ENCODE data around the gene APPL1. TPM values are rescaled to one million over a fixed set of nuclear protein-coding genes. Genes with fewer than 3 reads are reported as not detected.
A peak's percentile ranks its signal among the peaks of the same experiment; 100 is the strongest.

The APPL1 gene
- 60.3 TPM for total RNA-seq
- polyA plus RNA-seq (ENCODE audit: insufficient read depth in 1 of 8, insufficient read length in 8 of 8, low replicate concordance in 1 of 8) = 10 to 100 TPM; 27.5 to 46.3 (median 37.0) TPM
- long read RNA-seq, donor 1, full-length matches to known transcripts = 5 of 5 reads
- long read RNA-seq, donor 1, partial matches to known transcripts = 0 of 5 reads
- long read RNA-seq, donor 1, other reads (novel, unspliced or antisense) = 0 of 5 reads
- long read RNA-seq, donor 2 = 0 reads
- long read RNA-seq, donor 3, full-length matches to known transcripts = 9 of 9 reads
- long read RNA-seq, donor 3, partial matches to known transcripts = 0 of 9 reads
- long read RNA-seq, donor 3, other reads (novel, unspliced or antisense) = 0 of 9 reads
- long read RNA-seq, donor 4, full-length matches to known transcripts = 1 of 1 reads
- long read RNA-seq, donor 4, partial matches to known transcripts = 0 of 1 reads
- long read RNA-seq, donor 4, other reads (novel, unspliced or antisense) = 0 of 1 reads
- long read RNA-seq, donor 5, full-length matches to known transcripts = 8 of 8 reads
- long read RNA-seq, donor 5, partial matches to known transcripts = 0 of 8 reads
- long read RNA-seq, donor 5, other reads (novel, unspliced or antisense) = 0 of 8 reads
- long read RNA-seq, donor 6, full-length matches to known transcripts = 6 of 6 reads
- long read RNA-seq, donor 6, partial matches to known transcripts = 0 of 6 reads
- long read RNA-seq, donor 6, other reads (novel, unspliced or antisense) = 0 of 6 reads
- long read RNA-seq, donor 7, full-length matches to known transcripts = 4 of 12 reads
- long read RNA-seq, donor 7, partial matches to known transcripts = 8 of 12 reads
- long read RNA-seq, donor 7, other reads (novel, unspliced or antisense) = 0 of 12 reads
- long read RNA-seq, donor 8, full-length matches to known transcripts = 1 of 1 reads
- long read RNA-seq, donor 8, partial matches to known transcripts = 0 of 1 reads
- long read RNA-seq, donor 8, other reads (novel, unspliced or antisense) = 0 of 1 reads
- long read RNA-seq, donor 9, full-length matches to known transcripts = 6 of 6 reads
- long read RNA-seq, donor 9, partial matches to known transcripts = 0 of 6 reads
- long read RNA-seq, donor 9, other reads (novel, unspliced or antisense) = 0 of 6 reads
- long read RNA-seq, donor 10, full-length matches to known transcripts = 7 of 13 reads
- long read RNA-seq, donor 10, partial matches to known transcripts = 6 of 13 reads
- long read RNA-seq, donor 10, other reads (novel, unspliced or antisense) = 0 of 13 reads
- long read RNA-seq, donor 11, full-length matches to known transcripts = 6 of 15 reads
- long read RNA-seq, donor 11, partial matches to known transcripts = 9 of 15 reads
- long read RNA-seq, donor 11, other reads (novel, unspliced or antisense) = 0 of 15 reads

GRCh38 chr3:57227204-57227929 is at the start of gene APPL1:
Gene APPL1 (plus strand): TSS chr3:57227729. CDS start chr3:57227884, 155 bp downstream.
- Histone ChIP-seq H3K9me3 (replicated peaks; ENCODE audit: control insufficient read depth, low read depth, low read length) (no peaks in the 10 kb centered on the region), H3K27me3 (ENCODE audit: control insufficient read depth, insufficient read depth, low read length) (no peaks in the 10 kb centered on the region), H3K27ac (ENCODE audit: low read length) (peak within 1 kb of the TSS; percentile 98), H3K36me3 (ENCODE audit: control insufficient read depth, insufficient read depth, low read length) (peaks cover 3% of the 10 kb centered on the region), H3K4me1 (ENCODE audit: control insufficient read depth, insufficient read depth, low read length) (peaks cover 6% of the 10 kb centered on the region), H3K4me3 (ENCODE audit: low read length) (peak within 1 kb of the TSS; percentile 91)
- peak; percentile 98 for DNase-seq
- under 1% methylated on average over 68 of the region's 71 CpGs for WGBS (ENCODE audit: insufficient coverage)

GRCh38 chr3:57179580-57180410 is 47.7 kb upstream of the APPL1 start:
- H3K4me3 ChIP-seq (ENCODE audit: low read length) = no peak overlapping the region
- no peak overlapping the region for H3K27ac ChIP-seq (ENCODE audit: low read length)
- H3K9me3 ChIP-seq (replicated peaks; ENCODE audit: control insufficient read depth, low read depth, low read length) = no peaks in the 10 kb centered on the region
- no peaks in the 10 kb centered on the region for H3K4me1 ChIP-seq (ENCODE audit: control insufficient read depth, insufficient read depth, low read length)
- 56% methylated on average over 2 of the region's 5 CpGs for WGBS (ENCODE audit: insufficient coverage)
- DNase-seq = no peak
- no peaks in the 10 kb centered on the region for H3K36me3 ChIP-seq (ENCODE audit: control insufficient read depth, insufficient read depth, low read length)
- H3K27me3 ChIP-seq (ENCODE audit: control insufficient read depth, insufficient read depth, low read length) = no peaks in the 10 kb centered on the region

- Histone ChIP-seq H3K27ac (ENCODE audit: low read length) (no peak overlapping the region), H3K9me3 (replicated peaks; ENCODE audit: control insufficient read depth, low read depth, low read length) (no peaks in the 10 kb centered on the region), H3K4me1 (ENCODE audit: control insufficient read depth, insufficient read depth, low read length) (no peaks in the 10 kb centered on the region), H3K4me3 (ENCODE audit: low read length) (no peak overlapping the region), H3K27me3 (ENCODE audit: control insufficient read depth, insufficient read depth, low read length) (no peaks in the 10 kb centered on the region), H3K36me3 (ENCODE audit: control insufficient read depth, insufficient read depth, low read length) (no peaks in the 10 kb centered on the region)
- no peak for DNase-seq
- WGBS (ENCODE audit: insufficient coverage) = 18% methylated on average over 3 of the region's 6 CpGs
Measured at GRCh38 chr3:57184526-57184925, 43.0 kb upstream of the APPL1 start.

- Histone ChIP-seq H3K27ac (ENCODE audit: low read length) (no peak overlapping the region), H3K9me3 (replicated peaks; ENCODE audit: control insufficient read depth, low read depth, low read length) (no peaks in the 10 kb centered on the region), H3K36me3 (ENCODE audit: control insufficient read depth, insufficient read depth, low read length) (no peaks in the 10 kb centered on the region), H3K27me3 (ENCODE audit: control insufficient read depth, insufficient read depth, low read length) (no peaks in the 10 kb centered on the region), H3K4me3 (ENCODE audit: low read length) (no peak overlapping the region), H3K4me1 (ENCODE audit: control insufficient read depth, insufficient read depth, low read length) (no peaks in the 10 kb centered on the region)
- no peak for DNase-seq
- no CpG with 5 or more reads among the region's 3 CpGs for WGBS (ENCODE audit: insufficient coverage)
Measured at GRCh38 chr3:57192028-57192427, 35.5 kb upstream of the APPL1 start.

- Histone ChIP-seq H3K27ac (ENCODE audit: low read length) (no peak overlapping the region), H3K4me1 (ENCODE audit: control insufficient read depth, insufficient read depth, low read length) (no peaks in the 10 kb centered on the region), H3K9me3 (replicated peaks; ENCODE audit: control insufficient read depth, low read depth, low read length) (no peaks in the 10 kb centered on the region), H3K36me3 (ENCODE audit: control insufficient read depth, insufficient read depth, low read length) (no peaks in the 10 kb centered on the region), H3K27me3 (ENCODE audit: control insufficient read depth, insufficient read depth, low read length) (no peaks in the 10 kb centered on the region), H3K4me3 (ENCODE audit: low read length) (no peak overlapping the region)
- DNase-seq = no peak
- WGBS (ENCODE audit: insufficient coverage) = no CpG with 5 or more reads among the region's 4 CpGs
Measured at GRCh38 chr3:57194641-57195040, 32.9 kb upstream of the APPL1 start.

GRCh38 chr3:57199895-57200297 is 27.6 kb upstream of the APPL1 start, which contains the start of gene HESX1:
Gene HESX1 (minus strand): TSS chr3:57199978. CDS start chr3:57199918, 60 bp downstream.
- no peaks in the 10 kb centered on the region for H3K27me3 ChIP-seq (ENCODE audit: control insufficient read depth, insufficient read depth, low read length)
- DNase-seq = no peak
- H3K36me3 ChIP-seq (ENCODE audit: control insufficient read depth, insufficient read depth, low read length) = no peaks in the 10 kb centered on the region
- H3K9me3 ChIP-seq (replicated peaks; ENCODE audit: control insufficient read depth, low read depth, low read length) = no peaks in the 10 kb centered on the region
- 20% methylated on average over 1 of the region's 4 CpGs for WGBS (ENCODE audit: insufficient coverage)
- no peak within 1 kb of the TSS for H3K4me3 ChIP-seq (ENCODE audit: low read length)
- no peak within 1 kb of the TSS for H3K27ac ChIP-seq (ENCODE audit: low read length)
- H3K4me1 ChIP-seq (ENCODE audit: control insufficient read depth, insufficient read depth, low read length) = no peaks in the 10 kb centered on the region

- Histone ChIP-seq H3K4me1 (ENCODE audit: control insufficient read depth, insufficient read depth, low read length) (no peaks in the 10 kb centered on the region), H3K36me3 (ENCODE audit: control insufficient read depth, insufficient read depth, low read length) (no peaks in the 10 kb centered on the region), H3K9me3 (replicated peaks; ENCODE audit: control insufficient read depth, low read depth, low read length) (no peaks in the 10 kb centered on the region), H3K27me3 (ENCODE audit: control insufficient read depth, insufficient read depth, low read length) (no peaks in the 10 kb centered on the region), H3K27ac (ENCODE audit: low read length) (no peak overlapping the region), H3K4me3 (ENCODE audit: low read length) (no peak overlapping the region)
- no CpG with 5 or more reads among the region's 2 CpGs for WGBS (ENCODE audit: insufficient coverage)
- no peak for DNase-seq
Measured at GRCh38 chr3:57206423-57206822, 21.1 kb upstream of the APPL1 start.

GRCh38 chr3:57221883-57222282 is 5.6 kb upstream of the APPL1 start:
- WGBS (ENCODE audit: insufficient coverage) = no CpG with 5 or more reads among the region's 2 CpGs

More at GRCh38 chr3:57221883-57222282, 5.6 kb upstream of the APPL1 start:
- Histone ChIP-seq H3K36me3 (ENCODE audit: control insufficient read depth, insufficient read depth, low read length) (no peaks in the 10 kb centered on the region), H3K27ac (ENCODE audit: low read length) (no peak overlapping the region), H3K4me3 (ENCODE audit: low read length) (no peak overlapping the region), H3K4me1 (ENCODE audit: control insufficient read depth, insufficient read depth, low read length) (peaks cover 2% of the 10 kb centered on the region), H3K27me3 (ENCODE audit: control insufficient read depth, insufficient read depth, low read length) (no peaks in the 10 kb centered on the region), H3K9me3 (replicated peaks; ENCODE audit: control insufficient read depth, low read depth, low read length) (no peaks in the 10 kb centered on the region)
- peak; percentile 72 for DNase-seq
